Ecto neural progenitor cell (in vitro differentiated cells): ENCODE measurements around the gene GALR3.

Source experiments
- DNase-seq: peaks from one replicate; pipeline ENCODE4 v3.0.0-alpha.2; 2018; ENCODE audit warnings: low spot score

The GALR3 gene

GRCh38 chr22:37822079-37822833 lies 926 bp upstream of the GALR3 start:
- DNase-seq = no peak

GRCh38 chr22:37824674-37825641 lies 1.8 kb downstream of the GALR3 start:
- no peak for DNase-seq

DNA sequence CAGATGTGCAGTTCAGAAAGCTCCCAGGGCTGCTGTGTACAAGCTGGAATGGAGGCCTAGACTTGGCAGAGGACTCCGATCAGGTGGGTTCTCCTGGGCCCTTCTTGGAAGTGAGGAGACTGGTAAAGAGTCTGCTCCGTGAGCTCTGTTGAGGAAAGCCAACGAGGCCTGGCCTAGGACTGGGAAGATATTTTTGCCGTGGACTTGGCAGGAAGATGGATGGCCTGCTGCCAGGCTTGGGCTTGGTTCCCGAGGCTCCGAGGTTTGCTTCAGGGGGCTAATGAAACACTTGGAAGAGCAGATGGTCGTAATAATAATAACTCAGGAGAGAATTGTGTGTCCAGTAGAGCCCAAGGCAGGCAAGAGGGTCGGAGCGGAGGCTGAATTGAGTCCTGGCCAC lies 3.9 kb downstream of the GALR3 start:
- DNase-seq = no peak

DNA sequence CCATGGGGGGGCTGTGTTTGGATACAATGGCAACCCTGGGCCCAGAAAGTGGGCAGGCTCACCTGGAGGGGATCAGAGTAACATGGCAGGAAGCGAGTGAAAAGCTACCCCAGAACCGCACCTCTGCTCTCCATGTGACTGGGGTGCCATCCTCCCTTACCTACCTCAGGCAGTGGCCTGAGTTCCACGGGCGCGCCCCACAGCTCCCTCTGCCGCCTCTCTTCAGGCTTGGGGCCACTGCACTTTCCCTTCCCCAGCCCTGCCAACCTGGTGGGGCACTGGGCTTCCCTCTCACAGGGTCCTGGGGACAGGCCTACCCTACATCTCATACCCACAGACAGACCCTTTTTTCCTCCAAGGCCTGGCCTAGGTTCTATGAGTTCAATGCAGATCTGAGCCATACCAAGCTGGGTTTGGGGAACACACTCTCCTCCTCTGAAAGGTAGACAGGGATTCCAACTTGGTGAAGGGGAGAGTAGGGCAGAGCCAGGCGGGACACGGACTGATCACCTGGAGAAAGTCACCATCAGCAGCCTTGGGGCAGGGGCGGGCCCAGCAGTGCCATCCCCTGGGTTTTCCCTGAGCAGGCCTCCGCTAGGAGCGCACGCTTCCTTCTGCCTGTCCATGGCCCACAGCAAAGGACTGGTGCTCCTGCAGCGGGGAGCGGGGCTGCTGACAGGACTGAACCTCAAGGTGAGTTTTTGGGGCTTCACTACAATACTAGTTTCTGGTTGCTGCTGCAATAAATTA lies 7.1 kb downstream of the GALR3 start:
- no peak for DNase-seq

- DNase-seq = no peak
Measured at GRCh38 chr22:37831472-37831871, 8.3 kb downstream of the GALR3 start.

DNA sequence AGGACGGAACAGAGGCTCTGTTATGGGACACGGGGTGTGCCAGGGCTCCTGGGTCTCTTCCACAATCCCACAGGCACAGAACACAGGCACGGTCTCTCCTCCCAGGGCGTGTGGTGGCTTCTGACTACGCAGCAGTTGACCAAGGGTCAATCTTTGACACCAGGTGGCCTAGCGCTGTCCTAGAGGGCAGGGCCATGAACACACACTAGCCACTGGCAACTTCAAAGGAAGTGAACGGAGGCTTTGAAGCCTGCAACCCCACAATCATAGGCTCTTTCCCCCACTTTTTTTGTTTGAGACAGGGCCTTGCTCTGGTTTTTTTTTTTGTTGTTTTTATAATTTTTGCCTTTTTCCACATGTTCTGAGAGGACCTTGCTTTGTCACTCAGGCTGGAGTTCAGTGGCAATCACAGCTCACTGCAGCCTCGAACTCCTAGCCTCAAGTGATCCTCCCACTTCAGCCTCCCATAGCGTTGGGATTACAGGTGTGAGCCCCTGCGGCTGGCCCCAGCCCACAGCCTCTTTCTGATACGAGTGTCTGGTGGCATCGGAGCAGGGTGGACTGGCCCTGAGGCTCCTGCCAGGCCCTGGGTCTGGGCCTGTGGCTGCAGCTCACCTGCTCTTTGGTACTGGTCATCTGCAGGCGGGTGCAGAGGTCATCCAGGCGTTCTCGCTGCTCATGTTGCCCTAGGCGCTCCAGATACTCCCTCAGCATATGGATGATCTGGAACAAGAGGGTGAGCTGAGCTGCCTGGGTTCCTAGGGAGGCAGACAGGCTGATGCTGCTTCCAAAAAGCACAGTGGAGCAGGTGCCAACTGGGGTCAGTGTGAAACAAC lies 9.1 kb downstream of the GALR3 start:
- DNase-seq = no peak

DNA sequence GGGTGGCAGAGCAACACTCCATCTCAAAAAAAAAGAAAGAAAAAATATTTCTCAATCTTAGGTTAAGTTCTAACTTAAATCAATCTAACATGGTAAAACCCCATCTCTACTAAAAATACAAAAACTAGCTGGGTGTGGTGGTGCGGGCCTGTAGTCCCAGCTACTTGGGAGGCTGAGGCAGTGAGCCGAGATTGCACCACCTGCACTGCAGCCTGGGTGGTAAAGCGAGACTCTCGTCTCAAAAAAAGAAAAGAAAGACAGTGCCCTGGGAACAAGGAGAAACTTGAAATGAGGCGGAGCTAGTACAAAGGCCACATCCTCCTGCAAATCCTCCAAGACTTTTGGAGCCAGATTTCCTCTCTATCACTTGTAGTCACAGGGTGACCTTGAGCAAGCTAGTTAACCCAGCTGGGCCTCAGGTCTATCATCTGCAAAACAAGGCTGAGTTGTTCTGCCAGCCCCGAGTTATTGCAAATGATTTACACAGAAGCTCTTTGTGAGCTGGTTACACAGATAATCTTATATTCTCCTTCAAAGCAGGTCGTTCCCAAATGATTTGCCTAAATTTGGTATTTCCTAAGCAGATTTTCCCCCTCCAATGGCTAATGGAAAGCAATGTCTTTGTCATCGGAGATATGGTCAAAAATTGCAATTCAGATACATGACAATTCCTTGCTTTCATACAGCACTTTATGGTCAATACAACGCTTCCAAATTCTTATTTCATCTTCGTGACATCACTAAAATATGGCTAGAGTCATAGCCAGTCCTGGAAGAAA lies 19.0 kb downstream of the GALR3 start:
- no peak for DNase-seq

- no peak for DNase-seq
Measured at GRCh38 chr22:37843741-37844089, 20.5 kb downstream of the GALR3 start.

DNA sequence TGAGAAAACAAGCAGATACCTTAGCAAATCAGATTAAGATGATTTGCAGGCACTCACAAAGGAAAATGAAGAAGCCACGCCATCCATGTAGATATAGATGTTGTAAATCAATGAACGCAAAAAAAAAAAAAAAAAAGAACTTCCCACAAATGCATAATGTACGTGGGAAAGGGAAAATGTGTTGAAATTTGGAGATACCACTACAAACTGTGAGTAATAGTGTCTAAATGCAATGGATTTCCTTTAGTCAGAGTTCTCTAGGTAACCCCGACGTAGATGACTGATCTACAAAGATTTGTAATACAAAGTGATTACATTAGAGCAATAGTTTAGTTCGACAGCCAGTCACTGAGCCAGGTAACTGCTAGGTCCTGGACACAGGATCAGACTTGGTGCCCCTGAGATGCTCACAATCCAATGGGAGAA lies 21.7 kb downstream of the GALR3 start:
- DNase-seq = no peak

DNA sequence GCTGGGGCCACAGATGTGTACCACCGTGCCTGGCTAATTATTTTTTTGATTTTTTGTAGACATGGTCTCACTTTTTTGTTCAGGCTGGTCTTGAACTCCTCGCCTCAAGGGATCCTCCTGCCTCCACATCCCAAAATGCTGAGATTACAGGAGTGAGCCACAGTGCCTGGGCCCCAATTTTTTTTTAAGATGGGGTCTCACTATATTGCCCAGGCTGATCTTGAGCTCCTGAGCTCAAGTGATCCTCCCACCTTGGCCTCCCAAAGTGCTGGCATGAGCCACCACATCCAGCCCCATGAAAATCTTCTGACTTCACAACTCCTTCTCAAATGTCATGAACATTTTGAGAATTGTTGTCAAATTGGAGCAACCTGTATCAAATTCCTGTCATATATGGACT lies 23.3 kb downstream of the GALR3 start:
- no peak for DNase-seq

DNA sequence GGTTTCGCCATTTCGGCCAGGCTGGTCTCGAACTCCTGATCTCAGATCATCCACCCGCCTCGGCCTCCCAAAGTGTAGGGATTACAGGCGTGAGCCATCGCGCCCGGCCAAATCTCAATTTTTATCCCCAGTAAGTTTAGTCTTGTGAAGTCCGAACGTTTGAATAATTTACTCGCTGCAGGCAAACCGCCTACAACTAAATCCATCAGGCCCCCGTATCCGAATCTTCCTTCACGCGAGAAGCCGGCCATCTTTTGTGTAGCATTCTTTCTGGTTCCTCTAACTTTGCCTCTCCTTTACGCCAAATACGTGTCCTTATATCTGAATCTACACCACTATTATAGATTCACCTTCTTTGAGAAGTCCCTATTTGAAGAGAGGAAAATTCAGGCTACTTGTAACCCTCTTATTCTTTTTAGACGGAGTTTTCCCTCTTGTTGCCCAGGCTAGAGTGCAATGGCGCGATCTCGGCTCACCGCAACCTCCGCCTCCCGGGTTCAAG lies 25.5 kb downstream of the GALR3 start:
- DNase-seq = no peak

DNA sequence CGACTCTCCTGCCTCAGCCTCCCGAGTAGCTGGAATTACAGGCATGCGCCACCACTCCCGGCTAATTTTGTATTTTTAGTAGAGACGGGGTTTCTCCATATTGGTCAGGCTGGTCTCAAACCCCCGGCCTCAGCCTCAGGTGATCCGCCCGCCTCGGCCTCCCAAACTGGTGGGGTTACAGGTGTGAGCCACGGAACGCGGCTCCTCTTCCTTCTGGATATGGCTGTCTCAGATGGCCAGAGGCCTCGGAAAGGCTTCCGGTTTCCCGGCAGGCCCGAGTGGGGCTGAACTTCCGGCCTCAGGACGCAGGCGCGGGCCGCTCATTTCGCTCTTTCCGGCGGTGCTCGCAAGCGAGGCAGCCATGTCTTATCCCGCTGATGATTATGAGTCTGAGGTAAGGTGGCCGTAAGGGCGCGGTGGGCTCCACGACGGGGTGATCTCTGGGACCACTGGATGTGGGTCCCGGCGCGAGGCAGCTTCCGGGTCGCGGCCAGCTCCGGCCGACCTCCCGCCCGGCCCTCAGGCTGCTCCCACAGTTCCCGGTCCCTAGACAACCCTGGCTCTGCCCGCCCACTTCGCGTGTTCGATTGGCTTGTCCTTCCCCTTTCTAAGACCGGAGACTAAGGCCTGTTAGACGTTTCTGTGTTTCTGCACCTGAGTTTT lies 26.0 kb downstream of the GALR3 start, which contains the start of gene EIF3L:
EIF3L (plus strand) TSS at position 331 of the 663 bp plus-strand sequence; CDS start at position 362, 31 bp downstream.
- peak; percentile 91 for DNase-seq

GRCh38 chr22:37850801-37851200 lies 27.6 kb downstream of the GALR3 start:
- no peak for DNase-seq

GRCh38 chr22:37852418-37852817 lies 29.2 kb downstream of the GALR3 start:
- DNase-seq = no peak

GRCh38 chr22:37854946-37855345 lies 31.8 kb downstream of the GALR3 start:
- no peak for DNase-seq

DNA sequence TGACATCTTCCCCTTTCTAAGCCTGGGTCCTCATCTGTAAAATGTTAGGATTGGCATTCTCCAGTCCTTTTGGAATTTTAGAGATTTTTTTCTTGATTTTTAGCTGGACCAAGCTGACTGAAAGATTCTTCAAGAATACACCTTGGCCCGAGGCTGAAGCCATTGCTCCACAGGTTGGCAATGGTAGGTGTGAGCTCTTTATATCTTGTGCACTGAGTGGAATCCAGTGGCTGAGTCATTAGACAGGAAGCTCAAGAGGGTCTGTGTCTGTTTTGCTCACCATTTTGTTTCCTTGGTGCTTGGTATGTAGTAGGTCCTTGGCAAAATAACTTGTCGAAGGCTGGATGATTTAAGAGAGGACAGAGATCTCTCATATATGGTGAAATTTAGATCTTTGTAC lies 32.3 kb downstream of the GALR3 start:
- DNase-seq = no peak

DNA sequence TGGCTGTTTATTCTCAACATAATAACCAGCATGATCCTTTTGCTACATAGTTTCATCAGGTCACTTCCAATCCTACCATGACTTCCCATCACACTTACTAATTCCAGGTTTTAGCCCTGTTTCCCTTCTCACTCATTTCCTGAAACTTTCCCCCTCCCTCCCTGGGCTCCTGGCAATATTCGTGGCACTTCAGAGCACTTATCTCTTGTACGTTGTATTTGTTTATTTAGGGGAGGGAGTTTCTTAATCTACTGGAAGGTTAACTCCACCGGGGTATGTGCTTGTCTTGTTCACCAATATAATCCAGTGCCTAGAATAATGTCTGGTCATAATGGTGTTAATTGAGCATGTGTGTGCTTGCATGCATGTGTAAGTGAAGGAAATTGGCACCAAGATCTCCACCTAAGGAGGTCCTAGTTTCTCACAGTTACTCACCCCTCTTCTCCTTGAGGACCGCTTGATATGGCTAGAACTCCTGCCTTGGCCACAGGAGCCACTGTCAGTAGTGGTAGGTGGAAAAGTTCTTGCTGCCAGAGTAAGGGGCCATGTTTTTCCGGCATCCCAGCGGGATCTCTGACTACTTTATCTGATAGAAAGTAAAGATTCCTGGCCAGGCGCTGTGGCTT lies 37.7 kb downstream of the GALR3 start:
- DNase-seq = no peak

- no peak for DNase-seq
Measured at GRCh38 chr22:37862570-37863325, 39.6 kb downstream of the GALR3 start.

DNA sequence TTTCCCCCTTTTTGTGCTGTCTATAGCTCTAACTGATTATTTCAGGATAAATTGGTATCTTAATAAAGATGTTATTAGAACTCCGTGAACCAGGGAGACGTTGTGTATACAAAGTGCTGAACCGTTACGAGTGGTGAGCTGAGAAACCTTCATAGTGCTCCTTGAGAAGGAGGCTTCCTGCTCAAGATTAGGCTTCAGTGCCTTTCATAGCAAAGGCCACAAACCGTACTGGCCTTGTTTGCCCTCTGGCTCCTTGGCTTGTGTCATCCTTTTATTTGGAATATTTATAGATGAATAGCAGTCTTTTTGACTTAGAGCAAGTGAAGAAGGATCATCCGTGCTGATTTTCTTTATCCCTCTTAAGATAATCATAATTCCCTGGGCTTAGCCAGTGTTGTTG lies 42.3 kb downstream of the GALR3 start:
- DNase-seq = no peak
